Sigmoid colon (tissue), 7 donors: ENCODE measurements around the gene ACTL6B. TPM values are rescaled to one million over a fixed set of nuclear protein-coding genes. Genes with fewer than 3 reads are reported as not detected.

ENCODE experiments used
- DNase-seq: peaks from one replicate; pipeline ENCODE4 v3.0.0-alpha.2; 2019
- H3K27ac ChIP-seq, 4 donors: fragments of 200-600 bp; sonication (generic); one replicate each; pipeline ENCODE4 v1.5.1; 2016 to 2019; ENCODE audit warnings: mild to moderate bottlenecking in 1 of 4
- H3K27me3 ChIP-seq, 3 donors: fragments of 200-600 bp; sonication (generic); one replicate each; pipeline ENCODE4 v1.5.1; 2019; ENCODE audit warnings: mild to moderate bottlenecking in 1 of 3
- H3K36me3 ChIP-seq, 4 donors: fragments of 200-600 bp; sonication (generic); one replicate each; pipeline ENCODE4 v1.5.1; 2016 to 2019
- H3K4me1 ChIP-seq, 4 donors: fragments of 200-600 bp; sonication (generic); one replicate each; pipeline ENCODE4 v1.5.1; 2017 to 2019
- H3K4me3 ChIP-seq, 4 donors: fragments of 200-600 bp; sonication (generic); one replicate each; pipeline ENCODE4 v1.5.1; 2017 to 2019; ENCODE audit warnings: mild to moderate bottlenecking in 2 of 4, moderate library complexity in 1 of 4
- H3K9me3 ChIP-seq, 4 donors: fragments of 200-600 bp in 3 of 4; sonication (generic) in 3 of 4; one replicate each; pipeline versions ENCODE4 v1.5.1 to v1.6.1; 2013 to 2019
- EP300 ChIP-seq, 4 donors: sonication (generic); formaldehyde crosslinking; IDR thresholded peaks; one replicate each; pipeline ENCODE4 v1.6.1; 2017; ENCODE audit warnings: antibody characterized with exemption in 4 of 4
- POLR2A ChIP-seq, 2 donors: fragments of 450-650 bp; IDR thresholded peaks; one replicate each; pipeline ENCODE4 v1.6.1; 2016; ENCODE audit warnings: antibody characterized with exemption in 2 of 2, mild to moderate bottlenecking in 2 of 2, moderate library complexity in 2 of 2
- POLR2AphosphoS5 ChIP-seq, 4 donors: sonication (generic); formaldehyde crosslinking; IDR thresholded peaks; one replicate each; pipeline ENCODE4 v1.6.1; 2017; ENCODE audit warnings: antibody characterized with exemption in 4 of 4
- WGBS, 2 donors: extraction: QIAGEN DNeasy Blood & Tissue Kit; methylation state at CpG; one replicate each; pipeline ENCODE4 v1.1.7; 2013; 5-methylcytosine and 5-hydroxymethylcytosine counted together
- intact Hi-C: fragments of 100-400 bp; cut with DNase I; formaldehyde crosslinking; loops from one replicate; pipeline ENCODE4 v1.15.1; 2023
- polyA plus RNA-seq, 3 donors: library from polyadenylated mRNA; stranded (reverse); fragments of 200-250 nt; gene quantifications; one replicate each; pipeline ENCODE4 v1.2.3, GENCODE V29; 2013
- total RNA-seq, 4 donors: library from RNA; depleted of rRNA; stranded (reverse); fragments of >200 nt; gene quantifications; one replicate each; pipeline ENCODE4 v1.1.0, GENCODE V29; 2016
- TF ChIP-seq, protein P1 (sequence below), 4 experiments: fragments of 450-650 bp in 3 of 4; fragments of 200-600 bp in 1 of 4; IDR thresholded peaks; one replicate each; pipeline ENCODE4 v1.5.1; 2016 to 2019; ENCODE audit warnings: antibody characterized with exemption in 4 of 4, mild to moderate bottlenecking in 3 of 4, moderate library complexity in 2 of 4
- donor health status: healthy with polysubstance abuse.
- donor health status: Bipolar disorder and iron deficiency.
- donor health status: healthy.

ACTL6B gene
- total and polyA plus RNA-seq, 7 donors: 0.58 to 0.71 (median 0.68) TPM; not detected in 4

DNA sequence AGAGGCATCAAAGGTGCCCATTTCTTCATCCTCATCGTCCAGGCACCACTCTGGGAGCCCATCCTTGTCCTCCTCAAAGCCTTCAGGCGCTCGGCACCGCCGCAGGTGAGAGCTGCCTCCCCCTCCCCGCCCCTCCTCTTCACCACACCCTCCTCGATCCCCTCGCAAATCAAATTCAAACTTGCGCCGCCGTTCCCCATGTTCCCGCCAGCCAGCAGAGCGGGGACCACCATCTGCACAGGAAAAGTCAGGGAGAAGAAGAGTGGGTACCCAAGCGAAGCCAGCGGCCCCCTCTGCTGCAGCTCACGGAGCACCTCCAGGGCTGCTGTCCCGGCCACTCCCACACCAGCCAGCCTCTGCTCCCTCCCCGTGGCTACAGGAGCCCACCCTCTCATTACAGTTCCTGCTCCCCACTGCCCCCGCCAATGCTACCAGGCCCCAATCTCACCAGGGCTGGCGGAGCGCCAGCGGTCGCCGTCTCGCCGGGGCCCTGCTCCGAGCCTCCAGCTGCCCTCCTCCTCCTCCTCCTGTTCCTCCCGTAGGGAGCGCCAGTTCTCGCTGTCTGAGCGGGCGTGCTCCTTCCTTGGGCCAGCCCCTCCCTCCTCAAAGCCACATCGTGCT, 30.1 kb upstream of the ACTL6B start:
- no peak overlapping the region for H3K4me3 ChIP-seq
- WGBS, 2 donors: 86 to 87% methylated on average over 33 of the region's 33 CpGs
- DNase-seq: no peak
- H3K27me3 ChIP-seq: no peaks in the 10 kb centered on the region
- no peak overlapping the region for H3K27ac ChIP-seq
- TF ChIP-seq EP300 (IDR thresholded peaks at IDR 0.05): no peak
- no peak for TF ChIP-seq POLR2A (IDR thresholded peaks at IDR 0.05)
- TF ChIP-seq, protein P1, sequence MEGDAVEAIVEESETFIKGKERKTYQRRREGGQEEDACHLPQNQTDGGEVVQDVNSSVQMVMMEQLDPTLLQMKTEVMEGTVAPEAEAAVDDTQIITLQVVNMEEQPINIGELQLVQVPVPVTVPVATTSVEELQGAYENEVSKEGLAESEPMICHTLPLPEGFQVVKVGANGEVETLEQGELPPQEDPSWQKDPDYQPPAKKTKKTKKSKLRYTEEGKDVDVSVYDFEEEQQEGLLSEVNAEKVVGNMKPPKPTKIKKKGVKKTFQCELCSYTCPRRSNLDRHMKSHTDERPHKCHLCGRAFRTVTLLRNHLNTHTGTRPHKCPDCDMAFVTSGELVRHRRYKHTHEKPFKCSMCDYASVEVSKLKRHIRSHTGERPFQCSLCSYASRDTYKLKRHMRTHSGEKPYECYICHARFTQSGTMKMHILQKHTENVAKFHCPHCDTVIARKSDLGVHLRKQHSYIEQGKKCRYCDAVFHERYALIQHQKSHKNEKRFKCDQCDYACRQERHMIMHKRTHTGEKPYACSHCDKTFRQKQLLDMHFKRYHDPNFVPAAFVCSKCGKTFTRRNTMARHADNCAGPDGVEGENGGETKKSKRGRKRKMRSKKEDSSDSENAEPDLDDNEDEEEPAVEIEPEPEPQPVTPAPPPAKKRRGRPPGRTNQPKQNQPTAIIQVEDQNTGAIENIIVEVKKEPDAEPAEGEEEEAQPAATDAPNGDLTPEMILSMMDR (IDR thresholded peaks at IDR 0.05): no peak
- no peak for TF ChIP-seq POLR2AphosphoS5 (IDR thresholded peaks at IDR 0.05)
- peaks cover 0 to 32% (median 32%) of the 10 kb centered on the region in 4 donors for H3K4me1 ChIP-seq
- H3K9me3 ChIP-seq: no peaks in the 10 kb centered on the region
- H3K36me3 ChIP-seq: peaks cover 70 to 82% (median 73%) of the 10 kb centered on the region in 4 donors
- intact Hi-C loops: no loop called here

DNA sequence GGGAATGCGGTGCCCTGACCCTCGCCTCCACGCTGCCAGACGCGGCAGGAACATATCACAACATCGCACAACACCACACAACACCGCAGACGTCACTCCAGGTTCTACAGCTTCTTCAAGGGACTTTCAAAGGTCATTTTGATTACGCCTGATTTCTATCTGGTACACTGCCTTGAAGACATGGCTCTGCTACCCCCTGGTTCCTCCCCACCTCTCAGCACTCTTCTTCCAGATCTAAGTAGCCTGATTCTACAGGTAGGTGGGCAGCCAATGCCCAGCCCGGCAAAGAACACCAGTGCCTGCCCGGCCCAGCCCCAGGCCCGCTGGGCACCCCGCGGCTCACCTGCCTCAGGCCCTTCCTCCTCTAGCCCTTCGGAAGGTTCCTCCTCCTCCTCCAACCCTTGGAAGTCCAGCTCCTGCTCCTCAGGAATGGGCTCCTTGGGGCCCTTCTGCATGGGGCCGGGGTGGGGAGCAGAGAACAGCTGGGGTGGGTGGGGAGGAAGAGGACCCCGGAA, 29.4 kb upstream of the ACTL6B start:
- DNase-seq: no peak
- no peaks in the 10 kb centered on the region for H3K27me3 ChIP-seq
- H3K4me1 ChIP-seq: peaks cover 0 to 27% (median 25%) of the 10 kb centered on the region in 4 donors
- H3K9me3 ChIP-seq: no peaks in the 10 kb centered on the region
- H3K36me3 ChIP-seq: peaks cover 72 to 84% (median 74%) of the 10 kb centered on the region in 4 donors
- TF ChIP-seq EP300 (IDR thresholded peaks at IDR 0.05) (no peak), POLR2AphosphoS5 (IDR thresholded peaks at IDR 0.05) (no peak), POLR2A (IDR thresholded peaks at IDR 0.05) (no peak)
- TF ChIP-seq, protein P1 (IDR thresholded peaks at IDR 0.05): no peak
- 93 to 95% methylated on average over 17 of the region's 17 CpGs for WGBS, 2 donors
- intact Hi-C loops: no loop called here
- no peak overlapping the region for H3K27ac ChIP-seq
- H3K4me3 ChIP-seq: no peak overlapping the region

DNA sequence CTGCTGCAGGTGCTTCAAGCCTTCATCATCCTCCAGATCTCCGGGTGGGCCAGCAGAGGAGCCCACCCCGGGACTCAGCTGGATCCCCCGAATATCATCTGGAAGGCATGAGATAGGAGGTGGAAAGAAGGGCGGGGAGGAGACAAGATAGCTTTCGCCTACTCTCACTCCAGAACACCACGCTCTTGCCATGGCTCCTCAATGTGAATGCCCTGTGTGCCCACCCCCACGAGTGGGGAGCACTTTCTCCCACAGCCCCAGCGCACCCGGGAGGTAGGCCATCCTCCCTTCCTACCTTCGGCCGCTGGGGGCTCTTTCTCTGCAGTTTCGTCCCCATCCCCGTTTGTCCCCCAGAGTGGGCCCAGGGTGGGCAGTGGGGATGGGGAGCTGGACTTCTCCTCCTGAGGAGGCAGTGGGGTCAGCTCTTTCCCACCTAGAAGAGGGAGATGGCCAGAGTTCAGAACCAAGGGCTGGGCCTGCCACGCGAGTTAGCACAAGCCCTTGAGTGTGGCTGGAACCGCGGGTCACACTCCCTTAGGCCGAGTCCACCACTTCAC, 28.9 kb upstream of the ACTL6B start:
- WGBS, 2 donors: 92 to 93% methylated on average over 18 of the region's 18 CpGs
- H3K4me3 ChIP-seq: no peak overlapping the region
- H3K4me1 ChIP-seq: peaks cover 0 to 28% (median 22%) of the 10 kb centered on the region in 4 donors
- intact Hi-C loops: no loop called here
- peaks cover 72 to 89% (median 74%) of the 10 kb centered on the region in 4 donors for H3K36me3 ChIP-seq
- no peaks in the 10 kb centered on the region for H3K9me3 ChIP-seq
- DNase-seq: no peak
- TF ChIP-seq EP300 (IDR thresholded peaks at IDR 0.05): no peak
- TF ChIP-seq POLR2AphosphoS5 (IDR thresholded peaks at IDR 0.05): no peak
- TF ChIP-seq POLR2A (IDR thresholded peaks at IDR 0.05): no peak
- TF ChIP-seq, protein P1 (IDR thresholded peaks at IDR 0.05): no peak
- no peak overlapping the region for H3K27ac ChIP-seq
- no peaks in the 10 kb centered on the region for H3K27me3 ChIP-seq

DNA sequence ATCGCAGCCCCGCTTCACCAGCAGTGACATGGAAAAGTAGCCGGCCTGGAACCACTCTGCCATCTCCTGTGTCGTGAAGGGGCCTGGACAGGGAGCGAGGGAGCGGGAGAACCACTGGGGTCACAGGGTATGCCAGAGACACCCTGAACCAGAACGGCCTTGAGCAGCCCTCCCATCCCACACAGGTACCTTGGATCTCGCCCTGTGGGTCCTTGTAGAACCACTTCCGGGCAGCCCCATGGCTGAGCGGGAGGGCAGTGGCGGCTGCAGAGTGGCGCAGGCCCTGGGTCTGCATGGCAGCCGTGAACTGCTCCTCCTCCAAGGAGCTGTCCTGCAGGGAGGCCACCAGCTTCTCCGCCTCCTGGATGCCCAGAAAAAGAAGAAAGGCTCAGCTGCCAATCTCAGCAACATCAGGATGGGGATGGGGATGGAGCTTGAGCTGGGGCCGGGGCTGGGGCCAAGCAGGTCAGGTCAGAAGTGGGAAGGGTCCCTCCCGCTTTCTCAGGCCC, 28.3 kb upstream of the ACTL6B start:
- TF ChIP-seq, protein P1 (IDR thresholded peaks at IDR 0.05): no peak
- no peak for TF ChIP-seq POLR2A (IDR thresholded peaks at IDR 0.05)
- no peak for TF ChIP-seq POLR2AphosphoS5 (IDR thresholded peaks at IDR 0.05)
- no peak for TF ChIP-seq EP300 (IDR thresholded peaks at IDR 0.05)
- Histone ChIP-seq H3K27ac (no peak overlapping the region), H3K27me3 (no peaks in the 10 kb centered on the region), H3K9me3 (no peaks in the 10 kb centered on the region), H3K36me3 (peaks cover 72 to 94% (median 75%) of the 10 kb centered on the region in 4 donors), H3K4me3 (no peak overlapping the region), H3K4me1 (peaks cover 0 to 28% (median 20%) of the 10 kb centered on the region in 4 donors)
- intact Hi-C loops: no loop called here
- DNase-seq: no peak
- 94 to 95% methylated on average over 16 of the region's 16 CpGs for WGBS, 2 donors
